Measurements from ENCODE around the gene NINL.

Gene NINL

GRCh38 chr20:25499855-25500434 is 85.4 kb downstream of the NINL start:
- DNase-seq (ENCODE audit: low read depth) = no peak

GRCh38 chr20:25499031-25499430 is 86.3 kb downstream of the NINL start:
- DNase-seq (ENCODE audit: low read depth) = no peak

GRCh38 chr20:25498280-25498606 is 87.1 kb downstream of the NINL start:
- no peak for DNase-seq (ENCODE audit: low read depth)

GRCh38 chr20:25497586-25498279 is 87.6 kb downstream of the NINL start:
- no peak for DNase-seq (ENCODE audit: low read depth)

- no peak for DNase-seq (ENCODE audit: low read depth)
These were observed 88.3 kb downstream of the NINL start for GRCh38 chr20:25496968-25497401.

- DNase-seq (ENCODE audit: low read depth) = no peak
These were observed 89.0 kb downstream of the NINL start for GRCh38 chr20:25496165-25496967.

- no peak for DNase-seq (ENCODE audit: low read depth)
These were observed 90.0 kb downstream of the NINL start for GRCh38 chr20:25495189-25495824.

- DNase-seq (ENCODE audit: low read depth) = no peak
These were observed 90.7 kb downstream of the NINL start for GRCh38 chr20:25494506-25495188.

GRCh38 chr20:25493748-25494505 is 91.4 kb downstream of the NINL start:
- DNase-seq (ENCODE audit: low read depth) = no peak

- DNase-seq (ENCODE audit: low read depth) = no peak
These were observed 92.2 kb downstream of the NINL start for GRCh38 chr20:25493137-25493536.

- DNase-seq (ENCODE audit: low read depth) = no peak
These were observed 93.8 kb downstream of the NINL start for GRCh38 chr20:25491446-25492038.

- no peak for DNase-seq (ENCODE audit: low read depth)
These were observed 94.5 kb downstream of the NINL start for GRCh38 chr20:25490656-25491445.

- no peak for DNase-seq (ENCODE audit: low read depth)
These were observed 96.0 kb downstream of the NINL start for GRCh38 chr20:25489221-25489871.

- no peak for DNase-seq (ENCODE audit: low read depth)
These were observed 97.4 kb downstream of the NINL start for GRCh38 chr20:25487975-25488374.

GRCh38 chr20:25487306-25487705 is 98.0 kb downstream of the NINL start:
- no peak for DNase-seq (ENCODE audit: low read depth)

GRCh38 chr20:25486377-25486776 is 99.0 kb downstream of the NINL start:
- DNase-seq (ENCODE audit: low read depth) = no peak

- DNase-seq (ENCODE audit: low read depth) = no peak
These were observed 99.5 kb downstream of the NINL start for GRCh38 chr20:25485872-25486271.

GRCh38 chr20:25484911-25485511 is 100.3 kb downstream of the NINL start:
- DNase-seq (ENCODE audit: low read depth) = no peak

- no peak for DNase-seq (ENCODE audit: low read depth)
These were observed 101.0 kb downstream of the NINL start for GRCh38 chr20:25484224-25484846.

Data from activated T-cell treated with anti-CD3 and anti-CD28 coated beads for 24 hours (primary cell).